HepG2 (cell line): ENCODE data around the gene SNAI3. TPM values are rescaled to one million over a fixed set of nuclear protein-coding genes. Genes with fewer than 3 reads are reported as not detected.

Experiments
- AHR ChIP-seq: IDR thresholded peaks from 2 replicates; pipeline ENCODE4 v1.6.1; 2018; ENCODE audit warnings: missing genetic modification reagents, missing compliant biosample characterization
- CBX2 ChIP-seq, 2 experiments: fragments of 200-600 bp in 1 of 2; sonication (generic); formaldehyde crosslinking in 1 of 2; IDR thresholded peaks; 2 replicates each; pipeline versions ENCODE4 v1.7.0 to v1.8.1; 2018 to 2022; ENCODE audit warnings: low read depth in 2 of 2, low read length in 1 of 2, mild to moderate bottlenecking in 1 of 2, missing genetic modification reagents in 1 of 2
- CCDC6 ChIP-seq: sonication (generic); formaldehyde crosslinking; IDR thresholded peaks from 2 replicates; pipeline ENCODE4 v1.8.1; 2022; ENCODE audit warnings: mild to moderate bottlenecking, missing genetic modification reagents, moderate library complexity
- CEBPZ ChIP-seq: IDR thresholded peaks from 2 replicates; pipeline ENCODE4 v1.6.1; 2012; ENCODE audit warnings: low read length, improper control_type of control experiment
- CREM ChIP-seq, 2 experiments: sonication (generic) in 1 of 2; formaldehyde crosslinking in 1 of 2; IDR thresholded peaks; 2 replicates each; pipeline versions ENCODE4 v1.4.0 to v1.6.1; 2016 to 2020; ENCODE audit warnings: antibody characterized with exemption in 1 of 2, mild to moderate bottlenecking in 1 of 2, missing genetic modification reagents in 1 of 2
- EP300 ChIP-seq, 3 experiments: sonication (generic) in 1 of 3; formaldehyde crosslinking in 1 of 3; IDR thresholded peaks; 2 replicates each; pipeline versions ENCODE4 v1.5.1 to v1.6.1; 2011 to 2020; ENCODE audit warnings: low read depth in 2 of 3, low read length in 2 of 3, borderline replicate concordance in 1 of 3, improper control_type of control experiment in 1 of 3, mild to moderate bottlenecking in 1 of 3, missing genetic modification reagents in 1 of 3, moderate library complexity in 1 of 3
- FOXA3 ChIP-seq: IDR thresholded peaks from 2 replicates; pipeline ENCODE4 v1.6.1; 2016; ENCODE audit warnings: missing genetic modification reagents, missing compliant biosample characterization
- GATA4 ChIP-seq: sonication (generic); IDR thresholded peaks from 2 replicates; pipeline ENCODE4 v1.6.1; 2016; ENCODE audit warnings: antibody characterized with exemption, low read depth, borderline replicate concordance
- GATAD2A ChIP-seq: IDR thresholded peaks from 2 replicates; pipeline ENCODE4 v1.6.1; 2016
- HOXA9 ChIP-seq: sonication (generic); formaldehyde crosslinking; IDR thresholded peaks from 2 replicates; pipeline ENCODE4 v1.8.1; 2022; ENCODE audit warnings: missing genetic modification reagents, mild to moderate bottlenecking, moderate library complexity, borderline replicate concordance
- MEIS2 ChIP-seq: sonication (generic); formaldehyde crosslinking; IDR thresholded peaks from 2 replicates; pipeline ENCODE4 v1.9.0; 2021; ENCODE audit warnings: mild to moderate bottlenecking, missing genetic modification reagents
- MTA1 ChIP-seq: sonication (generic); formaldehyde crosslinking; IDR thresholded peaks from 2 replicates; pipeline ENCODE4 v1.4.0; 2020; ENCODE audit warnings: missing genetic modification reagents, mild to moderate bottlenecking, borderline replicate concordance
- MXI1 ChIP-seq: IDR thresholded peaks from 3 replicates; pipeline ENCODE4 v1.6.1; 2012; ENCODE audit warnings: low read depth, low read length, inconsistent platforms, borderline replicate concordance
- NCOA2 ChIP-seq: sonication (generic); formaldehyde crosslinking; IDR thresholded peaks from 2 replicates; pipeline ENCODE4 v1.8.0; 2022; ENCODE audit warnings: inconsistent platforms
- NR2F1 ChIP-seq, 2 experiments: fragments of 450-650 bp in 1 of 2; formaldehyde crosslinking in 1 of 2; IDR thresholded peaks; 2 replicates each; pipeline versions ENCODE4 v1.5.0 to v1.6.1; 2016 to 2020; ENCODE audit warnings: mild to moderate bottlenecking in 1 of 2, missing compliant biosample characterization in 1 of 2, missing genetic modification reagents in 1 of 2, moderate library complexity in 1 of 2
- PATZ1 ChIP-seq: sonication (generic); formaldehyde crosslinking; IDR thresholded peaks from 2 replicates; pipeline ENCODE4 v1.4.0; 2020; ENCODE audit warnings: missing genetic modification reagents
- PLRG1 ChIP-seq: fragments of 450-650 bp; conservative IDR thresholded peaks from 2 replicates; pipeline ENCODE4 v1.6.1; 2016
- RFX3 ChIP-seq: IDR thresholded peaks from 2 replicates; pipeline ENCODE4 v1.6.1; 2016; ENCODE audit warnings: missing biosample characterization, missing genetic modification reagents
- TOPORS ChIP-seq: sonication (generic); formaldehyde crosslinking; IDR thresholded peaks from 2 replicates; pipeline ENCODE4 v1.8.0; 2023; ENCODE audit warnings: mild to moderate bottlenecking, missing genetic modification reagents
- ZBTB33 ChIP-seq: sonication (generic); formaldehyde crosslinking; IDR thresholded peaks from 2 replicates; pipeline ENCODE4 v1.4.0; 2020; ENCODE audit warnings: missing genetic modification reagents
- ZBTB38 ChIP-seq: sonication (generic); formaldehyde crosslinking; IDR thresholded peaks from 2 replicates; pipeline ENCODE4 v1.5.1; 2020; ENCODE audit warnings: mild to moderate bottlenecking, missing genetic modification reagents
- ZEB1 ChIP-seq: IDR thresholded peaks from 2 replicates; pipeline ENCODE4 v1.6.1; 2012; ENCODE audit warnings: mild to moderate bottlenecking, low read depth, inconsistent platforms; ENCODE audit not compliant: insufficient replicate concordance
- ZNF333 ChIP-seq: sonication (generic); formaldehyde crosslinking; IDR thresholded peaks from 2 replicates; pipeline ENCODE4 v1.4.0; 2020; ENCODE audit warnings: mild to moderate bottlenecking, missing genetic modification reagents, borderline replicate concordance
- ZNF335 ChIP-seq: sonication (generic); formaldehyde crosslinking; IDR thresholded peaks from 2 replicates; pipeline ENCODE4 v1.4.0; 2020; ENCODE audit warnings: missing genetic modification reagents
- ZNF775 ChIP-seq: sonication (generic); formaldehyde crosslinking; IDR thresholded peaks from 2 replicates; pipeline ENCODE4 v1.4.0; 2020; ENCODE audit warnings: missing genetic modification reagents, mild to moderate bottlenecking, moderate library complexity, borderline replicate concordance
- polyA plus RNA-seq, 8 experiments: library from polyadenylated mRNA; depleted of rRNA in 3 of 8; stranded (reverse) in 7 of 8; unstranded in 1 of 8; fragments of >200 nt; fragmentation: Illumina TruSeq in 4 of 8; extraction: Trizol in 4 of 8; gene quantifications; 2 replicates each; pipeline versions ENCODE4 v1.2.1 to v1.2.3, GENCODE V29; 2011 to 2016; ENCODE audit warnings: low read depth in 4 of 8, missing spikeins in 1 of 8, mixed read lengths in 1 of 8; ENCODE audit not compliant: insufficient read depth in 1 of 8
- total RNA-seq, 5 experiments: library from RNA; depleted of rRNA; stranded (reverse); fragments of >200 nt; fragmentation: Illumina TruSeq; extraction: Trizol; gene quantifications; 2 replicates each; pipeline ENCODE4 v1.2.3, GENCODE V29; 2016; ENCODE audit warnings: low read depth in 1 of 5

Gene SNAI3
- total and polyA plus RNA-seq, 2 of the 13 experiments (the other 11 are each of a cell fraction or from before 2014, with no cell fraction given): 0.09 to 0.18 TPM

GRCh38 chr16:88700322-88700635 lies 14.0 kb upstream of the SNAI3 start (continued):
- TF ChIP-seq CEBPZ (no peak), CBX2 (IDR thresholded peaks at IDR 0.05; ENCODE audit: low read depth, low read length) (no peak), CBX2 (CRISPR knock-in tag; IDR thresholded peaks at IDR 0.05; ENCODE audit: low read depth) (no peak), EP300 (IDR thresholded peaks at IDR 0.05; ENCODE audit: low read depth in 2 of 2, low read length in 2 of 2) (no peak), EP300 (CRISPR knock-in tag; IDR thresholded peaks at IDR 0.05; ENCODE audit: borderline replicate concordance) (no peak), HOXA9 (CRISPR knock-in tag) (no peak), MEIS2 (CRISPR knock-in tag) (no peak), GATAD2A (CRISPR knock-in tag) (no peak), PLRG1 (no peak), ZEB1 (no peak), RFX3 (CRISPR knock-in tag) (no peak), ZNF335 (CRISPR knock-in tag) (no peak), CREM (IDR thresholded peaks at IDR 0.05) (no peak), CREM (CRISPR knock-in tag; IDR thresholded peaks at IDR 0.05) (no peak), MXI1 (no peak), TOPORS (CRISPR knock-in tag) (no peak), ZNF333 (CRISPR knock-in tag) (no peak), GATA4 (no peak), CCDC6 (CRISPR knock-in tag) (no peak), ZNF775 (no peak), NR2F1 (CRISPR knock-in tag; IDR thresholded peaks at IDR 0.05) (no peak), NCOA2 (CRISPR knock-in tag) (no peak), FOXA3 (no peak), MTA1 (no peak), ZBTB38 (CRISPR knock-in tag) (peak; percentile 93), AHR (CRISPR knock-in tag) (no peak), ZBTB33 (CRISPR knock-in tag) (0 out of 2 replicates have a peak, but pooled peaks have one; percentile 38), PATZ1 (CRISPR knock-in tag) (no peak)
